ENCODE data around the gene RSF1.

RSF1 gene

DNA sequence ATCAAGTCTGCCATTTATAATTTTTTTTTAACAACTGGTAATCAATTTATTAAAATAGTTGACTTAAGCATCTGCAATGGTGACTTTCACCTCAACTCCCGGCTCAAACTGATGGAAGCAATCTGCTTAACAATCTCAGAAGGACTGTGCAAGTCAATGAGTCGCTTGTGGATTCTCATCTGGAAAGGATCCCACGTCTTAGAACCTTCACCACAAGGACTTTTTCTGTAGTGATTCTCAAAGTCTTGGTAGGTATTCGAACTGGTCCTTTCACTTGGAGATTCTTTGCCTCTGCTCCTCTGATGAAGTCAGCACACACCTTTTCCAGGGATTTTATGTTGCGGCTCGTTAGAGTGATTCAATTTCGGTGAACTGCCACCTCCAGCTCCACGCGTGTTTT is 7.3 kb downstream of the RSF1 start:
- DNase-seq (ENCODE audit: low spot score) = no peak

DNA sequence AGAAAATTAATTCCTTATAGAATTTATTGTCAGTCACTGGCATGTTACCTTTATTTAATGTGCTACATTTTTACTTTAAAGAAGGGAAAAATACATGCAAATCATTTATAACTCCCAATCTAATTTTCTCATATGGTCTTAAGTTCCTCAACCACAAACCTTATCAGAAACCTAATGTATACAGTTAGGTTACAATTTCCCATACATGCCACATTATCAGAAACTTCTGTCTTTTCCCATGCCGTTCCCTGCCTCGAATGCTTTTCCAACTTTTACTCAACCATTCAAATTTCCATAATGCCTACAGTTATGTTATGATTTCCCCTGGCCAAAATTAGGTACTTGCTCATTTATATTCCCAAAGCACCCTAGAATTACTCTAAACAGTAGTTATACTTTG is 13.5 kb downstream of the RSF1 start:
- no peak for DNase-seq (ENCODE audit: low spot score)

DNA sequence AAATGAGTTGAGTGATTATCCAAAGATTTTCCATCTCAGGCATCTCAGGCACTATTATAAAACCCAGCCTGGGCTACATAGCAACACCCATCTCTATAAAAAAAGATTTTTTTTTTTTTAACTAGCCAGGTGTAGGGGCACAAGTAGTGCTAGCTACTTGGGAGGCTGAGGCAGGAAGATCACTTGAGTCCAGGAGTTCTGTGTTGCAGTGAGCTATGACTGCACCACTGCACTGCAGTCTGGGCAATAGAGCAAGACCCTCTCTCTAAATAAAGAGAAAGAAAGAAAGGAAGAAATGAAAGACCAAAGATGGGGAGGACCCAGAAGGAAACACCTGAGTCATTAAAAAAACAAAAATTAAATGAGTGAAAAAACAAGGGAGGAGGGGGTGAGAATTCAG is 14.1 kb downstream of the RSF1 start:
- DNase-seq (ENCODE audit: low spot score) = no peak

DNA sequence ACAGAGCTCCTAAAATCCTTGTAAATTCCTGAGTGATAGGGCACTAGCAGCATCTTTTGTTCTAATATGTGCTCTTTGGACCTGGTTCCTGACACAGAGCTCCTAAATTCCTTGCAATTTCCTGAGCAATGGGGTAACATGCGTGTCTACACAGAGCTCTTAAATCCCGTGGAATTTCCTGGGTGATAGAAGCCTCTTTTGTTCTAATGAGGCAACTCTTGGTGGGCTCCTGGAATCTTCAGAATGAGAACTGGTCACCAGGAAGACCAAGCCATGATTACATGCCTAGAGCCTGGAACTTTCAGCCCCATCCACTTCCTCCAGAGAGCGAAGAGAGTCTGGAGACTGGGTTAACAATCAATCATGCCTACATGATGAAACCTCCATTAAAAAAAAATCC is 19.0 kb downstream of the RSF1 start:
- no peak for DNase-seq (ENCODE audit: low spot score)

DNA sequence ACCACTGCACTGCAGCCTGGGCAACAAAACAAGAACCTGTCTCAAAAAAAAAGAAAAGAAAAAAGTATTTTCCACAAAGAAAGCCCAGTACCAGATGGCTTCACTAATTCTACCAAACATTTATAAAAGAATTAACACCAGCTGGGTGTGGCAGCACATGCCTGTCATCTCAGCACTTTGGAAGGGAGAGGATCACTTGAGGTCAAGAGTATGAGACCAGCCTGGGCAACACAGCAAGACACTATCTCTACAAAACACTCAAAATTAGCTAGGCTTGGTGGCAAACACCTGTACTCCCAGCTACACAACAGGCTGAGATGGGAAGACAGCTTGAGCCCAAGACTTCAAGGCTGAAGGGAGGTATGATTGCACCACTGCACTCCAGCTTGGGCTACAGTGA is 20.1 kb downstream of the RSF1 start:
- no peak for DNase-seq (ENCODE audit: low spot score)

DNA sequence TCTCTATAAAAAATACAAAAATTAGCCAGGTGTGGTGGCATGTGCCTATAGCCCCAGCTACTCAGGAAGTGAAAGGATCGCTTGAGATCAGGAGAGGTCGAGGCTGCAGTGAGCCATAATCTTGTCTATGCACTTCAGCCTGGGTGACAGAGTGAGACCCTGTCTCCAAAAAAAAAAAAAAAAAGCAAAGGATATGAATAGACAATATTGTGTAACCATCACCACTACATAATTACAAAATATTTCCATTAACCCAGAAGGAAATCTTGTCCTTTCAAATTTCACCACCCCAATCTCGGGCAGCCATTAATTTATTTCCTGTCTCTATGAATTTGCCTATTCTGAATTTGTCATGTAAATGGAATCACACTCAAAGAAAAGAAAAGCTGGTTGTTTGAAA is 21.2 kb downstream of the RSF1 start:
- DNase-seq (ENCODE audit: low spot score) = no peak

DNA sequence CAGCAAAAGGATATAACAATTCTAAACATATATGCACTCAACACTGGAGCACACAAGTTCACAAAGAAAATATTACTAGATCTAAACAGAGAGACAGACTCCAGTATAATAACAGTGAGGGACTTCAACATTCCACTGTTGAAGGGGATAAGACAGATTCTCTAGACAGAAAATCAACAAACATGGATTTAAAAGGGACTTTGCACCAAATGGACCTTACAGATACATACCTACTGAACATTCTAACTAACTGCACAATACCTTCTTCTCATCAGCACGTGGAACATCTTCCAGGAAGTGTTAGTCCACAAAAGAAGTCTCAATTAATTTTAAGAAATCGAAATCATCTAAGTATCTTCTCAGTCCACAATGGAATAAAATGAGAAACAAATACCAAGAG is 26.6 kb downstream of the RSF1 start:
- DNase-seq (ENCODE audit: low spot score) = no peak

DNA sequence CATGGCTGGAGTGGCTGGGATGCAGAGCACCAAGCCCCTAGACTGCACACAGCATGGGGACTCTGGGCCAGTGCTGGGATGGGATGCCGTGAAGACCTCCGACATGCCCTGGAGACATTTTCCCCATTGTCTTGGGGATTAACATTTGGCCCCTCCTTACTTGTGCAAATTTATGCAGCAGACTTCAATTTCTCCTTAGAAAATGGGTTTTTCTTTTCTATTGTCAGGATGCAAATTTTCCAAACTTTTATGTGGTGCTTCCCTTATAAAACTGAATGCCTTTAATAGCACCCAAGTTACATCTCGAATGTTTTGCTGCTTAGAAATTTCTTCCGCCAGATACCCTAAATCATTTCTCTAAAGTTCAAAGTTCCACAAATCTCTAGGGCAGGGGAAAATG is 29.2 kb downstream of the RSF1 start:
- DNase-seq (ENCODE audit: low spot score) = no peak

DNA sequence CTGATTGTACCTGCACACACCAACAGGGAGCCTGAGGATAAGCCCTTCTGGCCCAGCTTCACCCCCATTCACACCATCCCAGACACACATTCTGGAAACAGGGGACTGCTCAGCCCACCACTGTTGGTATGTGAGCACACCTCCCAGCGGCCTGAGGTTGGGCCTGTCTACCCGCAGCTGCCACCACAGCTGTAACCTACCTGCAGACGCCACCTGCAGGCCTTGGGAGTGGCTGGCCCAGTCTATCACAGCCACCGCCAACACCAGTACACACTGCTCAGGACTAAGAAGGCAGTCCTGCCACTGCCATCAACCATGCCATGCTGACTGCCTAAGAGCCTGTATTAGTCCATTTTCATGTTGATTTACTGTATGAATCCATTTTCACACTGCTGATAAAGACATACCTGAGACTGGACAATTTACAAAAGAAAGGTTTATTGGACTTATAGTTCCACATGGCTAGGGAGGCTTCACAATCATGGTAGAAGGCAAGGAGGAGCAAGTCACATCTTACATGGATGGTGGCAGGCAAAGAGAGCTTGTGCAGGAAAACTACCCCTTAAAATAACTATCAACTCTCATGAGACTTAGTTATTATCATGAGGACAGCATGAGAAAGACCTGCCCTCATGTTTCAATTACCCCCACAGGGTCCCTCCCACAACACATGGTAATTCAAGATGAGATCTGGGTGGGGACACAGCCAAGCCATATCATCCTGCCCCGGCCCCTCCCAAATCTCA is 30.6 kb downstream of the RSF1 start:
- no peak for DNase-seq (ENCODE audit: low spot score)

DNA sequence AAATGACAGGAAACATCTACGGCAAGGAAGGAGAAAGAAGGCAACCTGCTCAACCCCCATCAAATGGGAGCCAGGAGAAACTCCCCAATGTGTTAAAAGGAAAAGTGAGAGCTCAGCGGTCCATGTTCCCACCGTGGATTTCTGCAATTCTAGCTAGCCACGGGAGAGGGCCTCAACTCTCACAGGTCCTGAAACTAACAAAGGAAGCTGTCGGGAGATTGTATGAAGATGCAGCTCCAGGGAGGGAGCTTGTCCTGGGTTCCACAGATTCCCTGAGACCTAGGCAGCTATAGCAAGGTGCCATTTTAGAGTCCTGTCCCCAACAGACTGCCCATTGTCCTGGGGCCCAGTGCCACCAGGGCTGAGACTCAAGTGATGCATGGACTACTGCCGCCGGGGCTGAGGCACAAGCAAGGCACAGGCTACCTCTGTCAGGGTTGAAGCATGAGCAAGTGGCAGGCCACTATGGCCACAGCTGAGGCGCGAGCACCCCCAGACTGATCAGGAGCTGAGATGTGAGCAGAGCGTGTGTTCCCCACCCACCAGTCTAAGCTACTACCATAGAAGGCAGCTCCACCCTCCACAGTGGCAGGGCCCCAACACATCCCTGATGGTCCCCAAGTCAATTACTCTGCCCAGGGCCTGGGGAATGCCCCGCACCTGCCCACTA is 31.3 kb downstream of the RSF1 start:
- DNase-seq (ENCODE audit: low spot score) = no peak

DNA sequence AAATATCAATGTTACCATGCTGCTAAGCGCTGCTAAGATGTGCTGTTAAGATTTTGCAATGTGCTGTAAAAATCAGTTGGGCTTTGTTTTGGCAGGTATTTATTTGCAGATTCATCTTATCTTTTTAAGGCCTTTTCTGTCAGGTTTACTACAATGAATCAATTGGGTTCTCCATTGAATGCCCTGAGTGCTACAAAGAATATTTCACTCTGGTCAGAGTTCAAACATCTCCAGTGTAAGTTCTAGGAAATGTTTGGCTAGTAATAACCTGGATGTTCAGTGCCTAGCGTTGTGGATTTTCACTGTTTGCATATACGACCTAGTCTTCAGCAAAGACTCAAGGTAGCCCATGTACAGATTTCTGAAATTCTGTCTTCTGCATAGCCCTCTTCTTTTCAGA is 36.0 kb downstream of the RSF1 start:
- DNase-seq (ENCODE audit: low spot score) = no peak

DNA sequence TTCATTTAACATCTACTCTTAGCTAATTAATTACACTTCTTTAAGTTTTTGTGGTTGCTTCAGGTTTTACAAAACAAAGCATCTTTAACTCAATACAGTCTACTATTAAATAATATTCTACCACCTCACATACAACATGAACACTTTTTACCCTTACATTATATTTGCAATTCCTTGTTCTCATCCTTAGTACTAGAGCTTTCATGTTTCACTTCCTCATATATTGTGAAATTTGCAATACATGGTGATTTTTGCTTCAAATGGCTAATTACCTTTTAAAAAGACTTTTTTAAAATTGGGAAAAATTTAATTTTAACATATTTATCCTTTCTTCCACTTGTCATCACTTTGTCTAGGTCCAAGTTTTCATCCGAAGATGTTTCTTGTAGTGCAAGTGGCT is 37.5 kb downstream of the RSF1 start:
- DNase-seq (ENCODE audit: low spot score) = no peak

DNA sequence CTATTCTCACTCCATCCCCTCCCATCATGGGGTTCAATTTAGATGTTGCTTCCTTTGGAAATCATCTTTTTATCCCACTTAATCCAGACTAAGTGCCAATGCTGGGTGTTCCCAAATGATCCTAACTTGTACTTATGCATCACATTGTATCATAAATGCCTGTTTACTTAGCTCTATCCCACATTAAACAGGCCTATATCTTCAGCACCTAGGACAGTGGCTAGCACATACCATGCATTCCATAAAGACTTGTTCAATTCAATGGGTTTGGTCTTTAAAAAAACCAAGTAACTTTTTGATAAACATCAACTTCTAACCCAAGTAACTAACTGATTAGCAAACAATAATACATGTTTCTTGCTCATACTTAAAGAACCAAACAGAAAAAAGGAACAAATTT is 40.6 kb downstream of the RSF1 start:
- DNase-seq (ENCODE audit: low spot score) = no peak

DNA sequence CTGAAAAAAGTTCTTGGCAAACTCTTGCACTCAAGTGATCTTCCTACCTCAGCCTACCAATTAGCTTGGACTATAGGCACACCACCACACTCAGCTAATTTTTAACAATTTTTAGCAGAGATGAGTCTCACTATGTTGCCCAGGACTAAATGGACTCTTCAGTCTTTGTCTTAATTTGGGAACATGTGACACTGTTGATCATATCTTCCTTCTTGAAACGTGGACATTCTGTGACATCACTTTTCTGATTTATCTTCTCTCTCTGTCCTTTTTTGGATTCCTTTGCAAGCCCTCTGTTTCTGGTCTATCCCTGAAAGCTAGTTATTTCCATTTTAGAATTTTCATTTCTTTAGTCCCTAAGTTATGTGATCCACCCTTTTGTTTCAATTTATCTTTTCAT is 42.0 kb downstream of the RSF1 start:
- DNase-seq (ENCODE audit: low spot score) = no peak

DNA sequence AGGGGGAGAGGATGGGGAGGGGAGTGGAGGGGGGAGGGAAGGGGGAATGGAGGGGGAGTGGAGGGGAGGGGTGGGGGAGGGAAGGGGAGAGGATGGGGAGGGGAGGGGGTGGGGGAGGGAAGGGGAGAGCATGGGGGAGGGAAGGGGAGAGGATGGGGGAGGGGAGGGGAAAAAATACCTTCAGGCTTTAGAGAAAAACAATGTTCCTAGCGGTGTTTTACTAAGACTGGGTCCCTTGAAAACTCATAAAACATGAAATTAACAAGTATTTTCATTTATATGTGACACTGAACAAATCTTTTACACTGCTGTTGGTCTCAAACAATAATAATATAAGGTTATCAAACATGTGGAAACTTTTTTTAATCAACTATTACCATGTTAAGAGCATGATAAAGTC is 42.4 kb downstream of the RSF1 start:
- no peak for DNase-seq (ENCODE audit: low spot score)

DNA sequence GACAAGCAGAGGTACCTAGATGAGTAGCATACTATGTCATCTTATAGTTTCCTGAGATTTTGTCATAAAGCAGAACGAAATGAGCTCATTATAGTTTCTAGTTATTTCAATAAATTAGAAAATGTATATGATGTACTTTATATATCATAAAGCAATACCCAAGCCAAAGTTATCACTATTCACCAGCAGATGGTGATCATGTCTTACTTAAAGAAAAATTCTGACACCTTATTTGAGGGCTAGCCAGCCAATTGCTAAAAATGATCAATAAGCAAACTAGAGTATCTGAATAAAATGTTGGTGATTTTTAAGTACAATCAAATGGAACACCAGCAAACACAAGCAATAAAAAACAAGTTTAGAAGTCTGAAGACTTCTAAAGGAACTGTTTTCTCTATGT is 44.1 kb downstream of the RSF1 start:
- DNase-seq (ENCODE audit: low spot score) = no peak

DNA sequence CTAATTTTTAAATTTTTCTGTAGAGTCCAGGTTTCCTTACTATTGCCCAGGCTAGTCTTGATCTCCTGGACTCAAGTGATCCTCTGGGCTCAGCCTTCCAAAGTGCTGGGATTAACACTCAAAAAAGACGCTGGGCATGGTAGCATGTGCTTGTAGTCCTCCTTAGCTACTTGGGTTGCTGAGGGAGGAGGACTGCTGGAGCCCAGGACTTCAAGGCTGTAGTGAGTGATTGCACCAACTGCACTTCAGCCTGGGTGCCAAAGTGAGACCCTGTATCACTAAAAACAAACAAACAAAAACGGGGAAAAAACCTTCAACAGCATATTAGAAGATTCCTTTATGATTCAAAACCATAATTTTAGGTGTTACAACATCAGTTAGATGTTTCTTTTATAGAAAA is 44.6 kb downstream of the RSF1 start:
- no peak for DNase-seq (ENCODE audit: low spot score)

DNA sequence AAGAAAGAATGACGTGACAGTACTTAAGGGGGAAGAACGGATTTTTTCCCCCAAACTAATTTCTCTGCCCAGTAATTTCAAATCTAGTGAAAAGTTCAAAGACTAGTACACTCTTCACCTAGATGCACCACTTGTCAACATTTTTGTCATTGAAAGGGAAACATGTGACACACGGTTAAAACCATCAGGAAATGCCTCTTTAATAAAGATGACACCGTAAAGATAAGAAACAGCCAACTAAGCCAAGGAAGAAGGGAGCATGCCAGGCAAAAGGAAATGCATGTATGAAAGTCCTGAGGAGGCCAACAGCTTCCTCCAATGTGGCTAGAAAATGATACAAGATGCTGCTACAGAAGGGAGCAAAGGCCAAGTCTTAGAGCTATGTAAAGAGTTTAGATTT is 49.4 kb downstream of the RSF1 start:
- DNase-seq (ENCODE audit: low spot score) = no peak

DNA sequence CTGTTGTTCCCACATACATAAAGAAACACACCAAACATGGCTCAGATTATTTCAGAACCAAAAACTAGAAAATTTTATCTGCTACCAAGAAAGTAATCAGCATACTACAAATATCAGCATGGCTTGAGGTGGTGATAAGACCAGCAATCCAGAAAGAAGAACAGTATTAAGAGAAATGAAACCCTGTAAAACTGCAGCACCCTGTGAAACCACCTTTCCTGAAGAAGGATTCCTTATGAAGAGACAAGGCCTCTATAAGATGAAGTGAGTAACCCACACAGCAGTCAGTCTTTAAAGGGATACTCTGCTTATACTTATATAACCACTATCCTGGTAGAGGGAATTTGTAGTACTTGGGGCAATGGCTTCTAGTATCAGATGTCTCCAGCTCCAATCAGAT is 49.9 kb downstream of the RSF1 start:
- no peak for DNase-seq (ENCODE audit: low spot score)

DNA sequence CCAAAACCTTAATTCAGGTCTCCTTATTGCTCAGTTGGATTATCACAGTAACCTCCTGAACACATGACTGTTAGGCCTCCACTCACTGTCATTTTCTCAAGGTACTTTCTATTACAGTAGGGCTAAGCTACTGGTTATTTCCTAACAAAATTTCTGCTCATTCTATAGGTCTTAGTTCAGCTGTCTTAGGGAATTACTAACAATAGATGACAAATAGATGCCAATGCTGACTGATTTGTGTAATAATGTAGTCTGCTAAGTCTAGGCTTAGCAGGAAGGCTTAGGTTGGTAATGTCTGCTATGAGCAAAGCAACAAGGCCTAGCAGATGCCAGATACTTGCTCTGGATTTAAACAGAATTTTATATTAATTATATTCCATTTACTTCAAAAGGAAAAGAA is 58.1 kb downstream of the RSF1 start:
- no peak for DNase-seq (ENCODE audit: low spot score)

DNA sequence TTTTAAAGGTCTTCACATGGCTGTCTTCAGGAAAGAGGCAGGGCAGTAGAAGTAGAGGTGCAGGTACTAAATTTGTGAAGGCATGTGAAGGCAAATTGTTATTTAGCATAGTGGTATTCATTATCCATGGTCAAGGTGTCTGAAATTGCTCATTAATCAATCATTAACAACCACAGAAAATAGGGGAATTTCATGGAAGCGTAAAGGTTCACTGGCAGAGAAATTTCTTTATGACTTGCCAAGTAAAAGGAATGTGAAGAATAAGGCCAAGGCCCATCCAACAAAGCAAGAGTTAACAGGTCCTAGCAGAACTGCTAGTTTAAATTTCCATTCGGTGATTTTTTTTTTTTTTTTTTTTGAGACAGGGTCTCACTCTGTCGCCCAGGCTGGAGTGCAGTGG is 59.0 kb downstream of the RSF1 start:
- no peak for DNase-seq (ENCODE audit: low spot score)

DNA sequence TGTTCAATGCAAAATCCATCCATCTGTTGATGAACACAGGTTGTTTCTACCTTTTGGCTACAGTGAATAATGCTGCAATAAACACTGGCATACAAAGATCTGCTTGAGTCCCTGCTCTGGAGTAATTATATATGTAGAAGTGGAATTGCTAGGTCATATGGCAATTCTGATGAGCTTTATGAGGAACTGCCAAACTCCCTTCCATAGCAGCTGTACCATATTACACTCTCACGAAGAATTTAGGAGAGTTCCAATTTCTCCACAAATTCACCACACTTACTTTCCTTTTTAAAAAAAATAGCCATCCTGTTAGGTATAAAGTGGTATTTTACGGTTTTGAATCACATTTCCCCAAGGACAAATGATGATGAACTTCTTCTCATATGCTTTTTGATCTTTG is 62.2 kb downstream of the RSF1 start:
- no peak for DNase-seq (ENCODE audit: low spot score)

DNA sequence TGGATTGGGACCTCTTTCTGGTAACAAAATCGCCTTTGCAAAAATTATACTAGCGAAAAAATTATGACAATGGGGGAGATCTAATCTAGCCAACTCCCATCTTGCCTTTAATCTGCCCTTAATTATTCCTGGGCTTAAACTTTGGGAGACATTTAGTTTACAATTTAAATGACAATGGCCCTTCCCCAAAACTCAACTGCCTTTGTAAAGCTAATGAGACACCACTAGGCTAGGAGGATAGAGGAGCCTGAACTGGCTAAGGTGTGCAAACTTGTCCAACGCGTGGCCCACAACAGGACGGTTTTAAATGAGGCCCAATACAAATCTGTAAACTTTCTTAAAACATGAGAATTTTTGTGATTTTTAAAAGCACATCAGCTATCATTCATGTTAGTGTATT is 67.3 kb downstream of the RSF1 start:
- no peak for DNase-seq (ENCODE audit: low spot score)

DNA sequence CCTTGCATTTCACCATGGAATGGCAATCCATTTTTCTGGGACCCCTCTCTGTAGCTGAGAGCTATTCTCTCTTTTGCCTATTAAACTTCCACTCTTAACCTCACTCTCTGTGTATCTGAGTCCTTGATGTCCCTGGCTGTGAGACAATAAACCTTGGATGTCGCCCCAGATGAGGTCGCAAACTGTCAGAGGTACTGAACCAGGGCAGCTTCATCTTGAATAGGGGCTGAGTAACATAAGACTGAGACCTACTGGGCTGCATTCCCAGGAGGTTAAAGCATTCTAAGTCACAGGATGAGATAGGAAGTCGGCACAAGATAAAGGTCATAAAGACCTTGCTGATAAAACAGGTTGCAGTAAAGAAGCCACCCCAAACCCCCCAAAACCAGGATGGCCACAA is 68.0 kb downstream of the RSF1 start:
- DNase-seq (ENCODE audit: low spot score) = no peak
